Ovary (tissue), 9 donors: Measurements from ENCODE around the gene SAMM50. TPM values are rescaled to one million over a fixed set of nuclear protein-coding genes. Genes with fewer than 3 reads are reported as not detected.

Experiments
- DNase-seq, 5 donors: peaks; one replicate each; pipeline ENCODE4 v3.0.0-alpha.2; 2019 to 2020
- H3K27ac ChIP-seq, 2 donors: fragments of 200-600 bp; one replicate each; pipeline versions ENCODE4 v1.5.1 to v1.8.0; 2019 to 2022
- H3K27me3 ChIP-seq: fragments of 200-600 bp; one replicate; pipeline ENCODE4 v1.8.0; 2022
- H3K36me3 ChIP-seq: fragments of 200-600 bp; sonication (generic); one replicate; pipeline ENCODE4 v1.5.1; 2019
- H3K4me1 ChIP-seq: one replicate; pipeline ENCODE4 v1.8.1; 2013; ENCODE audit warnings: mild to moderate bottlenecking, moderate library complexity; ENCODE audit not compliant: insufficient read depth
- H3K4me3 ChIP-seq: fragments of 200-600 bp; sonication (generic); one replicate; pipeline ENCODE4 v1.5.1; 2017
- H3K9me3 ChIP-seq, 2 donors: fragments of 200-600 bp in 1 of 2; sonication (generic) in 1 of 2; one replicate each; pipeline versions ENCODE4 v1.5.1 to v1.8.1; 2013 to 2019; ENCODE audit warnings: mild to moderate bottlenecking in 1 of 2, moderate library complexity in 1 of 2
- EP300 ChIP-seq: sonication (generic); formaldehyde crosslinking; IDR thresholded peaks from one replicate; pipeline ENCODE4 v1.6.1; 2017; ENCODE audit warnings: antibody characterized with exemption
- POLR2A ChIP-seq: fragments of 450-650 bp; IDR thresholded peaks from one replicate; pipeline ENCODE4 v1.6.1; 2017; ENCODE audit warnings: antibody characterized with exemption, mild to moderate bottlenecking, moderate library complexity
- whole genome bisulfite sequencing, 3 donors: extraction: QIAGEN DNeasy Blood & Tissue Kit in 1 of 3; methylation state at CpG; one replicate each; pipeline versions ENCODE4 v1.1.5 to v1.1.7; 2013 to 2017; 5-methylcytosine and 5-hydroxymethylcytosine counted together
- intact Hi-C, 4 donors: fragments of 100-400 bp; cut with DNase I; formaldehyde crosslinking; loops; one replicate each; pipeline versions ENCODE4 v1.11.0 to v1.15.1; 2022 to 2023
- polyA plus RNA-seq, 2 donors: library from polyadenylated mRNA; stranded (reverse); fragments of 200-250 nt in 1 of 2; fragments of 350-450 nt in 1 of 2; fragmentation: Illumina TruSeq in 1 of 2; extraction: RNeasy Lipid Tissue Mini Kit (QIAGEN cat#74804) in 1 of 2; gene quantifications; one replicate each; pipeline ENCODE4 v1.2.3, GENCODE V29; 2013 to 2014
- total RNA-seq, 7 donors: library from RNA; depleted of rRNA in 2 of 7; stranded (reverse); fragments of >200 nt in 2 of 7; fragmentation: NEBNext Ultra II Directional in 3 of 7; extraction: Animal tissue kit (Norgen Biotek cat#: 25700) in 3 of 7; gene quantifications; one replicate each; pipeline versions ENCODE4 v1.1.0 to v1.2.4, GENCODE V29; 2016 to 2023
- TF ChIP-seq, protein P1 (sequence below), 3 donors: fragments of 450-650 bp in 2 of 3; fragments of 200-600 bp in 1 of 3; IDR thresholded peaks; one replicate each; pipeline versions ENCODE4 v1.5.1 to v1.8.0; 2016 to 2022; ENCODE audit warnings: antibody characterized with exemption in 3 of 3, mild to moderate bottlenecking in 1 of 3
- donor health status: DM: no; HTN: no; CAD: no; lungs with moderate emphysema.
- donor health status: DM: no; HTN: no; CAD: no.
- donor health status: Bipolar disorder and iron deficiency.
- donor health status: DM: yes; HTN: yes; CAD: no.
- donor health status: DM: no; HTN: no; CAD: no.
- donor health status: DM: yes; HTN: yes; CAD: no.

SAMM50 gene
- total and polyA plus RNA-seq, 9 donors = 18.0 to 60.2 (median 42.4) TPM

DNA sequence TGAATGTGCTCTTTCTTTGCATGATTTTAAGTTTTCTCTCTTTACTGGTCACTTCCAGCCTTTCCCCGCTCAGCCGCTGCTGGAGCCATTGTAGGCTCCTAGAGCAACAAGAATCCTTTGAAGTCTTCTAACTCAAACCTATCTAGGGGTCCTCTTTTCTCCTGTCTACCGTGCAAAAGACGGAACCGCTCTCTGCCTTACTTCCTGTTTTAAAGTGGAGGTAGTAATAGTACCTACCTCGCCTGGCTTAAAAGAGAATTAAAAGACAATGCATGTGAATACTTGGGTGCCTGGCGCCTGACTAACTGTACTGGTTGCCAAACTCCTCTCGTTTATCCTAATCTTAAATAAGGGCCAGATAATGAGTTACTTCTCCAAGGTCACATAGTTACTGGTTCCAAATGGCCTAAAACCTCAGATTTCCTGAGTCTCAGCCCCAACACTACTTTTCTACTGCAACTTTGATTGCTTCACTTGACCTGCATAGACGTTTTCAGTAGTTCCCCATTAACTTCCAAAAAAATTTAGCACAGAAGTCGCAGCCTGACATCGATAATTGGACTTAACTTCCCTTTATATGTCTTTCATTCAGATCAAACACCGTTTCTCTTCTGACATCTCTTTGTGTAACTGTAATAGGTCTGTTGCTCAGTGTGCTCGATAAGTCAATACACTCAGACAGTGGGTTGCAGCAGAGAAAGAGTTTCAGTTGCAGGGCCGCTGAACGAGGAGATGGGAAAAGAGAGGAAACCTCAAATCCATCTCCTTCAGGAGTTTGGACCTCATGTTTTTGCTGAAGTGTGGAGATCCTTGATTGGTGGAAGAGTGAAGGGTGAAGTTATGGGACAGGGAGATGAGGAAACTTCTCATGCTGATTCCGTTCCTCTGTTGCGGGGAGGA is 891 bp downstream of the SAMM50 start:
- Histone ChIP-seq H3K4me1 (peaks cover 9% of the 10 kb centered on the region), H3K9me3 (no peaks in the 10 kb centered on the region), H3K27ac (peak overlapping the region in 1 of 2 donors; percentile 66), H3K27me3 (no peaks in the 10 kb centered on the region), H3K36me3 (no peaks in the 10 kb centered on the region), H3K4me3 (peak overlapping the region; percentile 90)
- intact Hi-C loops = no loop called here
- WGBS, 3 donors = 35 to 38% (median 38%) methylated on average over 17 of the region's 17 CpGs
- DNase-seq = no peak
- TF ChIP-seq EP300 (no peak), POLR2A (no peak)
- TF ChIP-seq, protein P1, sequence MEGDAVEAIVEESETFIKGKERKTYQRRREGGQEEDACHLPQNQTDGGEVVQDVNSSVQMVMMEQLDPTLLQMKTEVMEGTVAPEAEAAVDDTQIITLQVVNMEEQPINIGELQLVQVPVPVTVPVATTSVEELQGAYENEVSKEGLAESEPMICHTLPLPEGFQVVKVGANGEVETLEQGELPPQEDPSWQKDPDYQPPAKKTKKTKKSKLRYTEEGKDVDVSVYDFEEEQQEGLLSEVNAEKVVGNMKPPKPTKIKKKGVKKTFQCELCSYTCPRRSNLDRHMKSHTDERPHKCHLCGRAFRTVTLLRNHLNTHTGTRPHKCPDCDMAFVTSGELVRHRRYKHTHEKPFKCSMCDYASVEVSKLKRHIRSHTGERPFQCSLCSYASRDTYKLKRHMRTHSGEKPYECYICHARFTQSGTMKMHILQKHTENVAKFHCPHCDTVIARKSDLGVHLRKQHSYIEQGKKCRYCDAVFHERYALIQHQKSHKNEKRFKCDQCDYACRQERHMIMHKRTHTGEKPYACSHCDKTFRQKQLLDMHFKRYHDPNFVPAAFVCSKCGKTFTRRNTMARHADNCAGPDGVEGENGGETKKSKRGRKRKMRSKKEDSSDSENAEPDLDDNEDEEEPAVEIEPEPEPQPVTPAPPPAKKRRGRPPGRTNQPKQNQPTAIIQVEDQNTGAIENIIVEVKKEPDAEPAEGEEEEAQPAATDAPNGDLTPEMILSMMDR (IDR thresholded peaks at IDR 0.05) = no peak

DNA sequence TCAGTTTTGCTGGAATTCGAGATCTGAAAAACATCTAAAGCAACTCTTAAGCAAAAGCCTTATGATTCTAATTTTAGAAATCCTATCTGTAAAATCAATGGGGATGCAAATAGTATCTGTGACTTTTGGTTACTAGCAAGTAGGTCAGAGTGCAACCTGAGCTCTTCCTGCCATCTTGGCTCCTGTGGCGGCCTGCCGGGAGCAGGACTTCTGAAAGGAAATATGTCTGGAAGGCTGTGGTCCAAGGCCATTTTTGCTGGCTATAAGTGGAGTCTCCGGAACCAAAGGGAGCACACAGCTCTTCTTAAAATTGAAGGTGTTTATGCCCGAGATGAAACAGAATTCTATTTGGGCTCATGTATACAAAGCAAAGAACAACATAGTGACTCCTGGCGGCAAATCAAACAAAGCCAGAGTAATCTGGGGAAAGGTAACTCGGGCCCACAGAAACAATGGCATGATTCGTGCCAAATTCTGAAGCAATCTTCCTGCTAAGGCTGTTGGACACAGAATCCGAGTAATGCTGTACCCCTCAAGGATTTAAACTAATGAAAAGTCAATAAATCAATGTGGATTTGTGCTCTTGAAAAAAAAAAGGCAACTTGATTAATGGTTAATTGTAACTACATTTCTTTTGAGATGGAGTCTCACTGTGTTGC is 1.7 kb downstream of the SAMM50 start:
- no peak overlapping the region for H3K27ac ChIP-seq
- no peaks in the 10 kb centered on the region for H3K36me3 ChIP-seq
- H3K9me3 ChIP-seq = no peaks in the 10 kb centered on the region
- DNase-seq = no peak
- H3K4me1 ChIP-seq = peaks cover 9% of the 10 kb centered on the region
- no peak overlapping the region for H3K4me3 ChIP-seq
- TF ChIP-seq EP300 (no peak), POLR2A (no peak)
- TF ChIP-seq, protein P1 (IDR thresholded peaks at IDR 0.05) = no peak
- WGBS, 3 donors = 71 to 74% (median 73%) methylated on average over 9 of the region's 9 CpGs
- intact Hi-C loops = no loop called here
- no peaks in the 10 kb centered on the region for H3K27me3 ChIP-seq

DNA sequence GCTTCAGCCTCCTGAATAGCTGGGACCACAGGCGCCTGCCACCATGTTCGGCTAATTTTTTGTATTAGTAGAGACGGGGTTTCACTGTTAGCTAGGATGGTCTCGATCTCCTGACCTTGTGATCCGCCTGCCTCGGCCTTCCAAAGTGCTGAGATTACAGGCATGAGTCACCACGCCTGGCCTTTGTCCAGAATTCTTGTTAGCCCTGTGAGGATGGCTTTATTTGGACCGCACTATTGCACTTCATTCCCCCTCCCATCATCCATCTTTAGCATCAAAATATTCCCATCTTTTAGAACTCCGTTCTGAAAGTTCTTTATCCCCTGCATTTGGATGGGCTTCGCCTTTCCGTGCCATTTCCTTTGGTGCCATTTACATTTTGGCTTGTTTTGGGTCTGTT is 2.6 kb downstream of the SAMM50 start:
- TF ChIP-seq EP300 (no peak), POLR2A (no peak)
- TF ChIP-seq, protein P1 (IDR thresholded peaks at IDR 0.05) = no peak
- 68 to 76% (median 73%) methylated on average over 11 of the region's 11 CpGs for WGBS, 3 donors
- Histone ChIP-seq H3K27ac (no peak overlapping the region), H3K4me1 (peaks cover 9% of the 10 kb centered on the region), H3K4me3 (no peak overlapping the region), H3K9me3 (no peaks in the 10 kb centered on the region), H3K36me3 (no peaks in the 10 kb centered on the region), H3K27me3 (no peaks in the 10 kb centered on the region)
- DNase-seq = peak in 1 of 5 donors; percentile 32
- intact Hi-C loops = no loop called here

DNA sequence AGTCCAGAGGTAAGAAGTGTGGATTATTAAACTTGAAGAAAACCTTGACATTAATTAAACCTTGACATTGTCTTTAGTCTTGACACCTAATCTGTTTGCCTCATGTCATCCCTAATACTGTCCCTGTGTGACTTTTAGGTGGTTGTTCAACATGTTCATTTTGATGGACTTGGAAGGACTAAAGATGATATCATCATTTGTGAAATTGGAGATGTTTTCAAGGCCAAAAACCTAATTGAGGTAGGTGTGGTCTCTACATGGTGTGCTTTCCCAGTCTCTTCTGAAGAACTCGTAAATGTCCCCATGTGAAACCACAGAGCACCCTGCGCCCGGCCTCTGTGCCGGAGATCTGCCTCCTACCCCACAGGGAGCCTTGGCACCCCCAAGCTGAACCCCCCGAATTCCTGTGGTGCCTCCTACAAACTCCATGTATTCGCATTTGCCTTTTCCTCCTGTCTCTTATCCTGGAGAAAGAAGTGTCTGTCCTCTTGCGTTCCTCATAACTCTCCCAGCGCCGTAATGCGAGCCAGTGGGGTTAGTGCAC is 9.1 kb downstream of the SAMM50 start:
- Histone ChIP-seq H3K27me3 (no peaks in the 10 kb centered on the region), H3K9me3 (no peaks in the 10 kb centered on the region), H3K4me1 (no peaks in the 10 kb centered on the region), H3K36me3 (no peaks in the 10 kb centered on the region), H3K27ac (no peak overlapping the region), H3K4me3 (no peak overlapping the region)
- TF ChIP-seq POLR2A (no peak), EP300 (no peak)
- TF ChIP-seq, protein P1 (IDR thresholded peaks at IDR 0.05) = no peak
- intact Hi-C loops = no loop called here
- DNase-seq = no peak
- 94 to 96% (median 95%) methylated on average over 10 of the region's 10 CpGs for WGBS, 3 donors
